NT2/D1 (cell line): ENCODE results near the gene ADAM19.

Experiments used
- SUZ12 ChIP-seq: IDR thresholded peaks from 2 replicates; pipeline ENCODE4 v1.6.1; 2011; ENCODE audit not compliant: insufficient read length, insufficient read depth; ENCODE audit errors: extremely low read depth
- YY1 ChIP-seq: IDR thresholded peaks from 2 replicates; pipeline ENCODE4 v1.6.1; 2011; ENCODE audit not compliant: insufficient read length, insufficient read depth

GRCh38 chr5:157479612-157480510, 95.7 kb downstream of the ADAM19 start:
- no peak for TF ChIP-seq YY1
- no peak for TF ChIP-seq SUZ12
